ENCODE results near the gene NSMCE1.
"Not testable (repeated sequence)": the region's sequence is repeated elsewhere in the genome, so short reads cannot be mapped to it uniquely, and the experiment has no call there.

The NSMCE1 gene

GRCh38 chr16:27269300-27270150, 953 bp upstream of the NSMCE1 start:
- DNase-seq = no peak

- DNase-seq = no peak
These were observed 1.4 kb downstream of the NSMCE1 start for GRCh38 chr16:27267037-27267677.

GRCh38 chr16:27265982-27266381, 2.6 kb downstream of the NSMCE1 start:
- no peak for DNase-seq

- DNase-seq = no peak
These were observed 4.4 kb downstream of the NSMCE1 start for GRCh38 chr16:27264151-27264550.

- DNase-seq = not testable (repeated sequence)
These were observed 5.6 kb downstream of the NSMCE1 start for GRCh38 chr16:27262904-27263423.

- no peak for DNase-seq
These were observed 8.9 kb downstream of the NSMCE1 start for GRCh38 chr16:27259710-27260109.

- DNase-seq = no peak
These were observed 10.3 kb downstream of the NSMCE1 start for GRCh38 chr16:27258241-27258734.

- DNase-seq = no peak
These were observed 11.3 kb downstream of the NSMCE1 start for GRCh38 chr16:27257271-27257670.

GRCh38 chr16:27256861-27257260, 11.7 kb downstream of the NSMCE1 start:
- DNase-seq = no peak

GRCh38 chr16:27254262-27254811, 14.2 kb downstream of the NSMCE1 start:
- DNase-seq = no peak

GRCh38 chr16:27253526-27253930, 15.0 kb downstream of the NSMCE1 start:
- no peak for DNase-seq

GRCh38 chr16:27252206-27252585, 16.4 kb downstream of the NSMCE1 start:
- DNase-seq = no peak

GRCh38 chr16:27251541-27252205, 16.9 kb downstream of the NSMCE1 start:
- no peak for DNase-seq

GRCh38 chr16:27248886-27249285, 19.7 kb downstream of the NSMCE1 start:
- DNase-seq = not testable (repeated sequence)

- DNase-seq = no peak
These were observed 20.5 kb downstream of the NSMCE1 start for GRCh38 chr16:27248036-27248435.

GRCh38 chr16:27247076-27247475, 21.5 kb downstream of the NSMCE1 start:
- not testable (repeated sequence) for DNase-seq

GRCh38 chr16:27246439-27246838, 22.1 kb downstream of the NSMCE1 start:
- no peak for DNase-seq

GRCh38 chr16:27245276-27246172, 23.0 kb downstream of the NSMCE1 start:
- no peak for DNase-seq

- DNase-seq = no peak
These were observed 24.2 kb downstream of the NSMCE1 start for GRCh38 chr16:27244363-27244755.

GRCh38 chr16:27243725-27244362, 24.7 kb downstream of the NSMCE1 start:
- DNase-seq = no peak

- DNase-seq = no peak
These were observed 25.5 kb downstream of the NSMCE1 start for GRCh38 chr16:27242868-27243590.
